Measurements from ENCODE around the gene ATP2B1.

ATP2B1 gene

GRCh38 chr12:89733579-89734201 is 25.1 kb upstream of the ATP2B1 start:
- Histone ChIP-seq H3K36me3 (ENCODE audit: insufficient read depth, low read length) (peaks cover 8% of the 10 kb centered on the region; the same call in 1 of the 2 replicates), H3K79me2 (ENCODE audit: insufficient read depth, low read length) (no peaks in the 10 kb centered on the region), H3K9me3 (ENCODE audit: low read length) (peaks cover 9% of the 10 kb centered on the region; the same call in 1 of the 2 replicates), H3F3A (ENCODE audit: insufficient read depth, low read length) (no peaks in the 10 kb centered on the region), H3K9me2 (ENCODE audit: low read depth, low read length) (no peaks in the 10 kb centered on the region), H3K9ac (ENCODE audit: low read length) (no peak overlapping the region), H3K27ac (ENCODE audit: low read depth, low read length, poor library complexity, severe bottlenecking) (no peak overlapping the region), H3K4me3 (ENCODE audit: low read depth, low read length, poor library complexity, severe bottlenecking) (no peak overlapping the region), H3K4me1 (ENCODE audit: insufficient read depth, low read length, severe bottlenecking) (peaks cover 31% of the 10 kb centered on the region), H4K20me1 (ENCODE audit: insufficient read depth, low read length) (no peaks in the 10 kb centered on the region), H3K27me3 (ENCODE audit: insufficient read depth, low read length) (no peaks in the 10 kb centered on the region), H2AFZ (ENCODE audit: low read length) (no peak overlapping the region), H3K4me2 (ENCODE audit: low read length) (no peak overlapping the region)
- TF ChIP-seq, protein P1, sequence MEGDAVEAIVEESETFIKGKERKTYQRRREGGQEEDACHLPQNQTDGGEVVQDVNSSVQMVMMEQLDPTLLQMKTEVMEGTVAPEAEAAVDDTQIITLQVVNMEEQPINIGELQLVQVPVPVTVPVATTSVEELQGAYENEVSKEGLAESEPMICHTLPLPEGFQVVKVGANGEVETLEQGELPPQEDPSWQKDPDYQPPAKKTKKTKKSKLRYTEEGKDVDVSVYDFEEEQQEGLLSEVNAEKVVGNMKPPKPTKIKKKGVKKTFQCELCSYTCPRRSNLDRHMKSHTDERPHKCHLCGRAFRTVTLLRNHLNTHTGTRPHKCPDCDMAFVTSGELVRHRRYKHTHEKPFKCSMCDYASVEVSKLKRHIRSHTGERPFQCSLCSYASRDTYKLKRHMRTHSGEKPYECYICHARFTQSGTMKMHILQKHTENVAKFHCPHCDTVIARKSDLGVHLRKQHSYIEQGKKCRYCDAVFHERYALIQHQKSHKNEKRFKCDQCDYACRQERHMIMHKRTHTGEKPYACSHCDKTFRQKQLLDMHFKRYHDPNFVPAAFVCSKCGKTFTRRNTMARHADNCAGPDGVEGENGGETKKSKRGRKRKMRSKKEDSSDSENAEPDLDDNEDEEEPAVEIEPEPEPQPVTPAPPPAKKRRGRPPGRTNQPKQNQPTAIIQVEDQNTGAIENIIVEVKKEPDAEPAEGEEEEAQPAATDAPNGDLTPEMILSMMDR (IDR thresholded peaks at IDR 0.05; ENCODE audit: low read length): no peak
- no peak for TF ChIP-seq EZH2 (IDR thresholded peaks at IDR 0.05; ENCODE audit: borderline replicate concordance, low read length)

DNA sequence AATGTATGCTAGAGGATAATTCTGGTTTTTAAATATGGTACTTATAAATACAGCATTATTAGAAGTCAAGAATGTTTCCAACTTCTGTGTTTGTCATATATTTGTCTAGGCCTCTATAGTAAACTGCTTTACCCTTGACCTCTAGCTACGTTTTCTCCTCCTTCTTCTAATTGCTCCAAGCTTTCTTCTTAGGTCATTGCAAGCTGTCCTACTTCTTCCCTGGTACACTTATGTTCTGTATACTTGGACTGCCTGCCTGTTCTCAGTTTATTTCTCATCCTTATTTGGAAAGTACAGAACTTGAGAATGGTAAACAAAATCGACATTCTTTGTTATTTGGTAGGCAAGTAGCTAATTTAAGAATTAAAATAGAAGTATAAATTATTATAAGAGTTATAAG is 23.9 kb upstream of the ATP2B1 start:
- Histone ChIP-seq H3K4me1 (ENCODE audit: insufficient read depth, low read length, severe bottlenecking) (peaks cover 31% of the 10 kb centered on the region), H3F3A (ENCODE audit: insufficient read depth, low read length) (no peaks in the 10 kb centered on the region), H3K36me3 (ENCODE audit: insufficient read depth, low read length) (peaks cover 8% of the 10 kb centered on the region; the same call in 1 of the 2 replicates), H3K4me2 (ENCODE audit: low read length) (peak overlapping the region; percentile 35), H4K20me1 (ENCODE audit: insufficient read depth, low read length) (no peaks in the 10 kb centered on the region), H3K27ac (ENCODE audit: low read depth, low read length, poor library complexity, severe bottlenecking) (peak overlapping the region; percentile 62), H3K9ac (ENCODE audit: low read length) (peak overlapping the region; percentile 41), H3K9me3 (ENCODE audit: low read length) (peaks cover 9% of the 10 kb centered on the region; the same call in 1 of the 2 replicates), H3K79me2 (ENCODE audit: insufficient read depth, low read length) (no peaks in the 10 kb centered on the region), H3K4me3 (ENCODE audit: low read depth, low read length, poor library complexity, severe bottlenecking) (no peak overlapping the region), H3K27me3 (ENCODE audit: insufficient read depth, low read length) (no peaks in the 10 kb centered on the region), H3K9me2 (ENCODE audit: low read depth, low read length) (no peaks in the 10 kb centered on the region), H2AFZ (ENCODE audit: low read length) (peak overlapping the region; percentile 100)
- TF ChIP-seq, protein P1 (IDR thresholded peaks at IDR 0.05; ENCODE audit: low read length): no peak
- no peak for TF ChIP-seq EZH2 (IDR thresholded peaks at IDR 0.05; ENCODE audit: borderline replicate concordance, low read length)

GRCh38 chr12:89731614-89732013 is 23.0 kb upstream of the ATP2B1 start:
- H3K9me2 ChIP-seq (ENCODE audit: low read depth, low read length): no peaks in the 10 kb centered on the region
- peaks cover 8% of the 10 kb centered on the region; the same call in 1 of the 2 replicates for H3K36me3 ChIP-seq (ENCODE audit: insufficient read depth, low read length)
- no peaks in the 10 kb centered on the region for H3K79me2 ChIP-seq (ENCODE audit: insufficient read depth, low read length)
- no peak for TF ChIP-seq EZH2 (IDR thresholded peaks at IDR 0.05; ENCODE audit: borderline replicate concordance, low read length)
- TF ChIP-seq, protein P1 (IDR thresholded peaks at IDR 0.05; ENCODE audit: low read length): no peak
- no peaks in the 10 kb centered on the region for H3K27me3 ChIP-seq (ENCODE audit: insufficient read depth, low read length)
- H3K27ac ChIP-seq (ENCODE audit: low read depth, low read length, poor library complexity, severe bottlenecking): peak overlapping the region; percentile 62
- peaks cover 31% of the 10 kb centered on the region for H3K4me1 ChIP-seq (ENCODE audit: insufficient read depth, low read length, severe bottlenecking)
- peaks cover 9% of the 10 kb centered on the region; the same call in 1 of the 2 replicates for H3K9me3 ChIP-seq (ENCODE audit: low read length)
- no peak overlapping the region for H3K4me3 ChIP-seq (ENCODE audit: low read depth, low read length, poor library complexity, severe bottlenecking)
- H3K9ac ChIP-seq (ENCODE audit: low read length): peak overlapping the region; percentile 41
- peak overlapping the region; percentile 35 for H3K4me2 ChIP-seq (ENCODE audit: low read length)
- H4K20me1 ChIP-seq (ENCODE audit: insufficient read depth, low read length): no peaks in the 10 kb centered on the region
- H2AFZ ChIP-seq (ENCODE audit: low read length): peak overlapping the region; percentile 100
- no peaks in the 10 kb centered on the region for H3F3A ChIP-seq (ENCODE audit: insufficient read depth, low read length)

Data from OCI-LY1 (cell line).